ENCODE results near the gene MOB1A. TPM values are rescaled to one million over a fixed set of nuclear protein-coding genes. Genes with fewer than 3 reads are reported as not detected.

Gene MOB1A
- total RNA-seq, 1 experiment from 2014 or later, result 95.1 TPM

DNA sequence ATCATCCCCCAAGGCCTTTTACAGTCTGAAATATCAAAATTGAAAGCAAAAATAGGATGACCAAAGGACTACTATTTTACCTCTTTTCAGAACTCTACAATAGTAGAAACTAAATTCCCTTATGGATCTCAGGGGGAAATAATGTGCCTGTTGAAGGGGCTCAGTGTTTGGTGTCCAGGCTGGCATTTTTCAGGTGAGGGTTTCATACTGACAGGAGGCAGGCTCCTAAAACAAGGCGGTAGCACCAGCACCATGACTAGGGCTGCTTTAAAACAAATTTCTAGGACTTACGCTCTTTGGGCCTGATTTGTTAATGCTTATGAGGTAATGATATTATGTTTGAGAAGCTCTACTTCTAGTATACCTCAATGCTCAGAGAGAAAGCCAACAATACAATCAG is 25.7 kb downstream of the MOB1A start:
- no peak overlapping the region for H3K27ac ChIP-seq (ENCODE audit: insufficient read length, low read depth, low read length)
- TF ChIP-seq, protein P1, sequence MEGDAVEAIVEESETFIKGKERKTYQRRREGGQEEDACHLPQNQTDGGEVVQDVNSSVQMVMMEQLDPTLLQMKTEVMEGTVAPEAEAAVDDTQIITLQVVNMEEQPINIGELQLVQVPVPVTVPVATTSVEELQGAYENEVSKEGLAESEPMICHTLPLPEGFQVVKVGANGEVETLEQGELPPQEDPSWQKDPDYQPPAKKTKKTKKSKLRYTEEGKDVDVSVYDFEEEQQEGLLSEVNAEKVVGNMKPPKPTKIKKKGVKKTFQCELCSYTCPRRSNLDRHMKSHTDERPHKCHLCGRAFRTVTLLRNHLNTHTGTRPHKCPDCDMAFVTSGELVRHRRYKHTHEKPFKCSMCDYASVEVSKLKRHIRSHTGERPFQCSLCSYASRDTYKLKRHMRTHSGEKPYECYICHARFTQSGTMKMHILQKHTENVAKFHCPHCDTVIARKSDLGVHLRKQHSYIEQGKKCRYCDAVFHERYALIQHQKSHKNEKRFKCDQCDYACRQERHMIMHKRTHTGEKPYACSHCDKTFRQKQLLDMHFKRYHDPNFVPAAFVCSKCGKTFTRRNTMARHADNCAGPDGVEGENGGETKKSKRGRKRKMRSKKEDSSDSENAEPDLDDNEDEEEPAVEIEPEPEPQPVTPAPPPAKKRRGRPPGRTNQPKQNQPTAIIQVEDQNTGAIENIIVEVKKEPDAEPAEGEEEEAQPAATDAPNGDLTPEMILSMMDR (conservative IDR thresholded peaks at IDR 0.05), result no peak

More for the DNA sequence above, 25.7 kb downstream of the MOB1A start:
- H2AK5ac ChIP-seq (ENCODE audit: insufficient read length, low read length), result no peak overlapping the region
- WGBS (ENCODE audit: extremely low coverage, insufficient read length, low lambda C conversion rate), result no CpG with 5 or more reads among the region's 2 CpGs
- H3K56ac ChIP-seq (ENCODE audit: insufficient read length, low read depth, low read length), result no peak overlapping the region
- no peaks in the 10 kb centered on the region for H3K9me3 ChIP-seq (ENCODE audit: control insufficient read depth, low read depth, low read length)
- no peak overlapping the region for H2BK5ac ChIP-seq (ENCODE audit: insufficient read length, low read length)
- no peak overlapping the region for H3T11ph ChIP-seq (ENCODE audit: low read length)
- no peaks in the 10 kb centered on the region for H3K79me1 ChIP-seq (ENCODE audit: insufficient read depth, low read depth, low read length, poor library complexity, severe bottlenecking)
- no peak overlapping the region for H4K8ac ChIP-seq (replicated peaks; ENCODE audit: insufficient read length, low read depth, low read length)
- no peak overlapping the region for H4K5ac ChIP-seq (ENCODE audit: insufficient read length, low read depth, low read length)
- H2BK120ac ChIP-seq (ENCODE audit: low read depth, low read length, poor library complexity, severe bottlenecking), result no peak overlapping the region
- no peak for DNase-seq
- H4K20me1 ChIP-seq (ENCODE audit: control insufficient read depth, insufficient read depth, insufficient read length), result no peaks in the 10 kb centered on the region
- no peak overlapping the region for H3K4ac ChIP-seq (ENCODE audit: low read depth, low read length)
- Mint-ChIP-seq H3K4me3 (no peak overlapping the region), H3K36me3 (ENCODE audit: insufficient read depth in 1 of 3, low read depth in 3 of 3) (peaks cover 8 to 47% (median 45%) of the 10 kb centered on the region in 3 experiments; a peak in 6 of 7 replicates), H3K27ac (peak overlapping the region in 1 of 3 experiments; percentile 63; a peak in 1 of 7 replicates), H3K4me1 (peaks cover 0 to 7% of the 10 kb centered on the region in 2 experiments; a peak in 2 of 4 replicates), H3K27me3 (ENCODE audit: low read depth) (no peaks in the 10 kb centered on the region), H3K9me3 (no peaks in the 10 kb centered on the region)
- no peaks in the 10 kb centered on the region for H3K4me1 ChIP-seq (ENCODE audit: insufficient read depth, low read length)
- H3K18ac ChIP-seq (ENCODE audit: insufficient read length, low read depth, low read length), result no peak overlapping the region
- no peaks in the 10 kb centered on the region for H3K27me3 ChIP-seq (ENCODE audit: insufficient read depth, low read length)
- no peak overlapping the region for H2BK20ac ChIP-seq (ENCODE audit: low read depth, low read length, poor library complexity, severe bottlenecking)
- H2BK15ac ChIP-seq (ENCODE audit: low read depth, low read length), result no peak overlapping the region
- H4K91ac ChIP-seq (ENCODE audit: insufficient read length, low read depth, low read length), result no peak overlapping the region
- H2BK12ac ChIP-seq (ENCODE audit: insufficient read length, low read depth, low read length), result no peak overlapping the region
- peaks cover 7% of the 10 kb centered on the region for H3K23me2 ChIP-seq (ENCODE audit: insufficient read length, low read depth, low read length, poor library complexity, severe bottlenecking)
- H3K14ac ChIP-seq (ENCODE audit: insufficient read depth, low read length), result no peak overlapping the region
- H3K4me2 ChIP-seq (ENCODE audit: insufficient read depth, insufficient read length, low read length), result no peak overlapping the region
- no peak overlapping the region for H3K9ac ChIP-seq (ENCODE audit: extremely low read depth, insufficient read length, low read length)
- no peak overlapping the region for H3K23ac ChIP-seq (ENCODE audit: insufficient read length, low read depth, low read length)
- no peak overlapping the region for H2AFZ ChIP-seq (ENCODE audit: low read length)
- H3K79me2 ChIP-seq (ENCODE audit: insufficient read depth, low read length), result no peaks in the 10 kb centered on the region

All from H9 (cell line).